HG02970 (cell line): Measurements from ENCODE around the gene CUL4A.

ENCODE experiments used
- ATAC-seq: cut with Tn5 transposase; IDR thresholded peaks from one replicate; pipeline ENCODE4 v1.9.1; 2021; ENCODE audit warnings: mild to moderate bottlenecking, moderate library complexity, moderate number of reproducible peaks; ENCODE audit not compliant: unreplicated experiment, low FRiP score

Gene CUL4A

GRCh38 chr13:113207460-113207859 is 2.0 kb upstream of the CUL4A start:
- ATAC-seq, result no peak

DNA sequence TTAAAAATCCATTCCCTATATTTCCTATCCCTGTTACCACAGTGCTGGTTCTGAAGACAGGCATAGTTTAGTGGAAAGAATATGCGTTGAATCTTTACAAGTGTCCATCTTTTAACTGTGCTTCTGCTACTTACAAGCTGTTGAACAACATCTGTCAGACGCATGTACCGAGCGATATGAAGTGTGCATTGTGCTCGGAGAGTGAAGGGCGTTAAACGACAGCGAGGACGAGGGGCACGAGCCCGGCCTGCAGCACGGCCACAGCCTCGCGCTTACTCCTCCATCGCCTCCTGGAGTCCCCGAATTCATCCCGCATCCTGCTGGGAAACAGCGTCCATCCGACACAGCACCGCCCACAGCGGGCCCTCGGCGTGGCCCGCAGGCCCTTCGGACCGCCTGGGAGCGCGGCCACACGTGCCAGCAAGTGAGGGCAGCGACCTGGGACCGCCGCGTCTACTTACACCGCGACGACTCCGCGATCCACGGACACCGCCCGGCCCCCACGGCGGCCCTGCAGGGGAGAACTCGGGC is 1.5 kb upstream of the CUL4A start:
- ATAC-seq, result no peak

- ATAC-seq, result peak; percentile 70
Measured at GRCh38 chr13:113208421-113209335, 735 bp upstream of the CUL4A start, which contains the start of gene PCID2. Gene PCID2 (minus strand): TSS chr13:113208669. CDS start chr13:113208634, 35 bp downstream.

GRCh38 chr13:113209759-113210421 is 477 bp downstream of the CUL4A start:
- ATAC-seq, result peak; percentile 29

DNA sequence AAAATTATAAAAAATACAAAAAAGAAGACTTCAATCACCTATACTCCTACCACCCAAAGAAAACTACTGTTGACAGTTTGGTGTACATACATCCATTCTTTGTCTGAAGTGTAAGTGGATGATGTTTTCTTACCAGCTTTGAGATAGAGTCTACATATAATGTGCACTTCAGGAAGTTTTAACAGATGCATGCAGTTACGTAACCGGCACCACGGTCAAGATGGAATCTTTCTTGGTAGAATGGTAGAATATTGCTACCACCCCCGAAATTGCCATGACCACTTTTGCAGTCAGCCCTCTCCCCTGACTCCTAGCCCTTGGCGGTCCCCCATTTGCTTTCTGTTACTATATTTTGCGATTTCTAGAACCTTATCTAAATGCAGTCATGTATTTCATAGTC is 1.4 kb downstream of the CUL4A start:
- ATAC-seq, result no peak

DNA sequence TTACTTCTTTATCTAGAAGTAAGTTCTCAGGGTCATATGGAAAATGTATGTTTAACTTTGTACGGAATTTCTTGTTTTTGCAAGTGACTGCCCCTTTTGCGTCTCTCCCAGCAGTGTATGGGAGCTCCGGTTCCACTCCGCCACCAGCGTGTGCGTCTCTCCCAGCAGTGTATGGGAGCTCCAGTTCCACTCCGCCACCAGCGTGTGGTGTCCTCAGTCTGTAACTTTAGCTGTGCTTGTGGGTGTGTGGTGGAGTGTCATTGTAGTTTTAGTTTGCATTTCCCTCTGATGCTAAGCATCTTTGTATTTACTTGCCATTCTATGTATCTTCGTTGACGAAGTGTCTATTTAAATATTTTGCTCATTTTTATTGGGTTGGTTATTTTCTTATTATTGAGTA is 2.4 kb downstream of the CUL4A start:
- ATAC-seq, result no peak

- ATAC-seq, result no peak
Measured at GRCh38 chr13:113216254-113217048, 7.0 kb downstream of the CUL4A start.

- ATAC-seq, result no peak
Measured at GRCh38 chr13:113218586-113218985, 9.2 kb downstream of the CUL4A start.

GRCh38 chr13:113219256-113219940 is 10.0 kb downstream of the CUL4A start:
- ATAC-seq, result no peak

DNA sequence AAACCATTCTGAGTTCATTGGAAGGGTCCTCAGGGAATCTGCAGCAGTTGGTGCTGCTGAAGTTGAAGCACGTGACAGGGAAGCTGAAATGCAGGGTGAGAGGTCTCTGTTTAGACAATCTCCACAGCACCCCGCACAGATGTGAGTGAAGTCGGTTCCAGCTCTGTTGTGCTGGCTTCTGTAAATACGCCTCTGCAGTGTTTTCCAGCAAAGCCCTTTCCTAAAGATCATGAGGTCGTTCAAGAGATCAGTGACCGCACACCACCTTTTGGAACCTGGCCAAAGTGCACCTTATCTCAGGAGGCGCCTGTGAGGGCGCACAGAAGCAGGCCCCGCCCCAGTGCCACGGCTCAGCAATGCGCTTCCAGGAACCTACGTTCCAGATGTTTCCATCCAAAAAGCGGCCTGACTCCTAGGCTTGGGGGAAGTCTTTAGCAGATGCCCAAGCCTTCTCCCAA is 10.8 kb downstream of the CUL4A start:
- ATAC-seq, result no peak

- ATAC-seq, result no peak
Measured at GRCh38 chr13:113220877-113221276, 11.5 kb downstream of the CUL4A start.

DNA sequence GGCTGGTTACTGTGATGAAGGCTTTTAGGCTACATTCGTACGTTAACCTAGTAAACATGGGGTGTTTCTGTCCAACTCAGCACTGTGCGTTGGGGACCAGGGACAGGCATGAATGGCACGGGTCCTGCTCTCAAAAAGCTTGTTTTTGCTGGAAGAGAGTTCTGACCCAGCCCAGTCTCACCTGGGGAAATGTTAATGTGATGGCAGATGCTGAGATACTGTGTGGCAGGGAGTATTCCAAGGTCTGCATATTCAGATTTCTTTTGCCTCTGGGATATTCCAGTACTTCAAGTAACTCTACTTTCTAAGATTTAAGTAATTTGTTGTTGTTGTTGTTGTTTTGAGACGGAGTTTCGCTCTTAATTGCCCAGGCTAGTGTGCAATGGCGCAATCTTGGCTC is 13.7 kb downstream of the CUL4A start:
- no peak for ATAC-seq

DNA sequence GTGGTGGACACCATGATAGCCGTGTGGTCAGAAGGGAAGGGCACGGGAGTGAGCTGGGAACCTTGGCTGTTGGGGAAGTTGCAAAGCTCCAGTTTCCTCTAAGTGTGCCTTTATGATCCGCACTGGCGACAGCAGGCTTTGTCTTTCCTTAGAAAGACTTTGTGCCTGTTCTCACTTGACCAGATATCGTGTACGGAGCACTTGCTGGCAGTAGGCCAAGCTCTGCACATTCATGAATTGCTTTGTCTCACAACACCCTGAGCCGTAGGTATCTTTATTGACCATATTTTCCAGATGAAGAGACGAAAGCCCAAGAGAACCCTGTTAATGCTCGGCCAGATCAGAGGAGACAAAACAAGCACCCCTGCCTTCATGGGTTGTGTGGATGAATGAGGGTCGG is 15.1 kb downstream of the CUL4A start:
- no peak for ATAC-seq

- ATAC-seq, result no peak
Measured at GRCh38 chr13:113225515-113225914, 16.1 kb downstream of the CUL4A start.

DNA sequence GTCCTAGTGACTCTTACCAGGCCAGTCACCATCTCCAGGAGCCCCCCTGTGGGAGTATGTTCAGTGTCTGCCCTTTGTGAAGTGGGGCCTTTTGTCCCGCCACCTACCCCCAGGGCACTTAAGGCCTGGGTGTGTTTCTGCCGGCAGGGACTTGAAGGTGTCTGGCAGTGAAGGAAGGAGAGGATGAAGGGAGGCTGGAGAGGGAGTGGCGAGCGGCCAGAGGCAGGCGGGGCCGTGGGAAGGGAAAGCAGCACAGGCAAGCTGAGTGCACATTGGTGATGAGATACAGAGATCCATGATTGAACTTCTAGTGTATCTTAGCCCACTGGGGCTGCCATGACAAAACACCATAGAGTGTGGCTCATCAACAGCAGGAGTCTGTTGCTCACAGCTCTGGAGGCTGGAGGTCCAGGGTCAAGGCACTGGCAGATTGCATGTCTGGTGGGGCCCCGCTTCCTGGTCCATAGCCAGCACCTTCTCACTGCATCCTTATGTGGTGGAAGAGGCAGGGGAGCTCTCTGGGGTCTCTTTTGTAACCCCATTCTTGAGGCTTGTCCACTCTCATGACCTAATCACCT is 17.5 kb downstream of the CUL4A start:
- no peak for ATAC-seq

DNA sequence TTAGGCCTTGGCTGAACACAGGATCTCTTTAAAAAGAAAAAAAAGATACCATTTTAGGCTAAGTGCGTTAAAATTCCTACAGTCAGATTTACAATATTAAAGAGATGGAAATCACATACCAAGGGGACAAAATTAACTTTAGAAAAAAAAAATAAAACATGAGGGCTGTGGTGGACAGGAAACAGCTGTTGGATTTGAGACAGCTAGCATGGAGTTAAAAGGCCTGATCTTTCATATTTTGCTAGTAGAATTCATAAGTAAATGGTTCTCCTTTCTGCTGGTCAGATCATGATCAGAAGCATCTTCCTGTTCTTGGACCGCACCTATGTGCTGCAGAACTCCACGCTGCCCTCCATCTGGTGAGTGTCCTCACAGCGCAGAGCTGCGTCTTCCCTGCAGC is 19.7 kb downstream of the CUL4A start:
- ATAC-seq, result no peak

DNA sequence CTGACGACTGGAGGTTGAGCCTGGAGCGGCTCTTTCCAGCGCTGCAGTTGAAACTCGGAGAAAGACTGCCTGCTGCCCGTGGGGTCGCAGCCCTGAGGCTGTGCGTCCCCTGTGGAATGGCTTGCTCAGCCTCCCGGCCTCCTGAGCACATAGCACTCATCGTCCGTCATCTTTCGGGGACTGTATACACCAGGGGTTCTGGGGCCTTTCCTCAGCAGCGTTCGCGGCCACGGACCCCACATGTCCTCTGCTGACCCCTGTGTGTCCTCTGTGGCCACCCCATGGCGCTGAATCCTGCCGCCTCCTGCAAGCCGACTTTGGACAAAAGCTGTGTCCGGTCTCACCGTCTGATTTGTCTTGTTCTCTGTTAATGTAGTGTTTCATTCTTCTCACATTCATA is 20.4 kb downstream of the CUL4A start:
- no peak for ATAC-seq

DNA sequence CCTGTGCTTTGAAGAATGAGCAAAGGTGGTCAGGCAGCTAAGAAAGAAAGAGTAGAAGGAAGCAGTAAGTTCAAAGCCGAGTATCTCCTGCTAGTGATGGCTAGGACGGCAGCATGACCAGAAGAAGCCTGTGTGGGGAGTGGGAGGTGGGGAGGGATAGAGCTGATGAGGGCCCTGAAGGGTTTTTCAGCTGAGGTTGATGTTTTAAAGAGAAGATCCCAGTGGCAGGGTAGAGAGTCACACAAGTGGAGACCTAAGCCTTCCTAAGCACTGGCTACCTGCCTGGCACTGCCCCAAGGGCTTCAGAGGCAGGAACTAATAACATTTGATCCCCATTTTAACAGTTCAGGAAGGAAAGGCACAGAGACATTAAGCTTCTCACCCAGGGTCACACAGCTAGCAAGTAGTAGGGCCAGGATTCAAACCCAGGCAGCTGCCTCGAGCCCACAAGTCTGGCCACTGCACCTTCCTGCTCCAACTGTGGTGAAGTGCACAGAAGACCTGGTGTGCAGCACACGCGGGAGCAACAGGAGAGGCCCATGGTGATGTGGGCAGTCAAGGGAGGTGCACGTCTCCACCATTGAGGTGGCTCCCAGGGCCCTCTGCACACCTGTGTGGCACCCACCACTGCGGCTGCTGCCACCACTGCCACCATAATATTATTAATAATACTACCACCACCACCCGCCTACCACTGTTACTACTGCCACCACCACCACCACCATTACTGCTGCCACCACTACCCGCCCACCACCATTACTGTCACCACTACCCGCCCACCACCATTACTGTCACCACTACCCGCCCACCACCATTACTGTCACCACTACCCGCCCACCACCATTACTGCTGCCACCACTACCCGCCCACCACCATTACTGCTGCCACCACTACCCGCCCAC is 22.1 kb downstream of the CUL4A start:
- ATAC-seq, result no peak
